ENCODE data around the gene ZCRB1.

DNA sequence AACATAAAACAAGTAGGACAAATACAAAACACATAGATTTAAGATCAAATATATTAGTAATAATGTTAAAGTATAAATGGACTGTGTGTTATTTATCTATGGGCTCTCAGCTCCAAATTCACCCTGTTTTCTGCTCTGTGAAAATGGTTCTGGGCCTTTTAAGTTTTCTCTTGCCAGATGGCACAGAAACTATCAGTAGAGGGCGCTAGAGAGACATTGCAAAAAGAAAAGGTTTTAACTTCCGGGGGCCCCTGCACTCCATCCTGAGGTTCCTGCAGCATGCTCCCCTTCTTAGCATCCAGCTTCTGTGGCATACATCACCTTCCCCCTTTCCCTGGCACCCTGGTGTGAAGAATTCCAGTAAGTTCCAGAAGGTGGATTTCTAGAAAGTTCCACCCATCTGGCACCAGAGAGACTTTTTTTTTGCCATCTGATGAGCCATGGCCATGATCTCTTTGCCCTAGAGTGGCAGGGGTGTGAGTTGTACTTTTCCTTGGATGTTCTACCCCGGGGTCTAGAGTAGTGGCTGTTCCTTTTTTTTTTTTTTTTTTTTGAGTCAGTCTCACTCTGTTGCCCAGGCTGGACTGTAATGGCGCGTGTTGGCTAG is 29.3 kb downstream of the ZCRB1 start:
- TF ChIP-seq EP300 (IDR thresholded peaks at IDR 0.05) = no peak
- TF ChIP-seq CTCF (IDR thresholded peaks at IDR 0.05) = no peak

Measured in esophagus muscularis mucosa (tissue), 3 donors.